Caco-2 (cell line): Measurements from ENCODE around the gene CRYZ. TPM values are rescaled to one million over a fixed set of nuclear protein-coding genes. Genes with fewer than 3 reads are reported as not detected.

ENCODE experiments used
- BruUV-seq: library from RNA; stranded (reverse); fragments of 400-500 nt; replicated peaks from 2 replicates; lab custom pipeline; 2021; lab: Mats Ljungman, UMichigan
- CTCF ChIA-PET: fragments of 300-600 bp; sonication (Branson Sonifier 250); formaldehyde crosslinking; loops from one replicate; lab custom pipeline; 2022; ENCODE audit warnings: antibody characterized with exemption; lab: Charles Lee
- POLR2A ChIA-PET: fragments of 300-600 bp; sonication (Branson Sonifier 250); formaldehyde crosslinking; loops from one replicate; lab custom pipeline; 2022; ENCODE audit warnings: antibody characterized with exemption; lab: Charles Lee
- DNase-seq, 2 experiments: peaks; one replicate each; pipeline versions ENCODE4 v3.0.0 to v3.0.0-alpha.2; 2020 to 2022
- H3K27me3 ChIP-seq: replicated peaks from 2 replicates; pipeline ENCODE4 v1.6.0; 2011; ENCODE audit warnings: low read length; ENCODE audit not compliant: control insufficient read depth, insufficient read depth
- H3K36me3 ChIP-seq: 2 replicates; pipeline ENCODE4 v1.5.1; 2011; ENCODE audit warnings: low read length; ENCODE audit not compliant: control insufficient read depth, insufficient read depth
- H3K4me1 ChIP-seq: fragments of 250-450 bp; sonication (Bioruptor Pico); 2 replicates; pipeline ENCODE4 v1.5.1; 2020; ENCODE audit warnings: mild to moderate bottlenecking
- H3K4me3 ChIP-seq: 2 replicates; pipeline ENCODE4 v1.5.1; 2011; ENCODE audit warnings: low read depth, mild to moderate bottlenecking, control low read depth, low read length
- H3K9me3 ChIP-seq: fragments of 250-450 bp; sonication (Bioruptor Pico); 2 replicates; pipeline ENCODE4 v1.5.1; 2020; ENCODE audit warnings: mild to moderate bottlenecking, moderate library complexity
- H3K27ac Mint-ChIP-seq: one replicate; pipeline ENCODE4 v1.8.0; 2022; ENCODE audit warnings: mixed read lengths; ENCODE audit not compliant: unreplicated experiment
- H3K27me3 Mint-ChIP-seq: one replicate; pipeline ENCODE4 v1.8.0; 2022; ENCODE audit warnings: mixed read lengths; ENCODE audit not compliant: insufficient read depth, unreplicated experiment
- H3K36me3 Mint-ChIP-seq: one replicate; pipeline ENCODE4 v1.8.0; 2022; ENCODE audit warnings: mild to moderate bottlenecking, mixed read lengths; ENCODE audit not compliant: insufficient read depth, unreplicated experiment
- H3K4me1 Mint-ChIP-seq: one replicate; pipeline ENCODE4 v1.8.0; 2022; ENCODE audit warnings: low read depth, mixed read lengths; ENCODE audit not compliant: unreplicated experiment
- H3K4me3 Mint-ChIP-seq: one replicate; pipeline ENCODE4 v1.8.0; 2022; ENCODE audit warnings: mild to moderate bottlenecking, moderate library complexity, mixed read lengths; ENCODE audit not compliant: unreplicated experiment
- H3K9me3 Mint-ChIP-seq: one replicate; pipeline ENCODE4 v1.8.0; 2022; ENCODE audit warnings: mixed read lengths; ENCODE audit not compliant: unreplicated experiment
- intact Hi-C: fragments of 100-400 bp; cut with micrococcal nuclease; formaldehyde crosslinking; loops from one replicate; pipeline ENCODE4 v1.10.0; 2022; ENCODE audit not compliant: unreplicated experiment
- total RNA-seq: library from RNA; stranded (reverse); gene quantifications from 2 replicates; pipeline ENCODE4 v1.2.3, GENCODE V29; 2022
- TF ChIP-seq, protein P1 (sequence below), 2 experiments: fragments of 200-600 bp in 1 of 2; IDR thresholded peaks; 1 replicate in 1 of 2; 2 replicates in 1 of 2; pipeline versions ENCODE4 v1.5.1 to v1.8.0; 2011 to 2022; ENCODE audit warnings: antibody characterized with exemption in 1 of 2, control low read depth in 1 of 2, inconsistent platforms in 1 of 2, low read depth in 1 of 2, low read length in 1 of 2, mild to moderate bottlenecking in 1 of 2, moderate library complexity in 1 of 2; ENCODE audit not compliant: insufficient read depth in 1 of 2, severe bottlenecking in 1 of 2, unreplicated experiment in 1 of 2

Gene CRYZ
- total RNA-seq, 1 experiment from 2014 or later = 54.3 TPM

DNA sequence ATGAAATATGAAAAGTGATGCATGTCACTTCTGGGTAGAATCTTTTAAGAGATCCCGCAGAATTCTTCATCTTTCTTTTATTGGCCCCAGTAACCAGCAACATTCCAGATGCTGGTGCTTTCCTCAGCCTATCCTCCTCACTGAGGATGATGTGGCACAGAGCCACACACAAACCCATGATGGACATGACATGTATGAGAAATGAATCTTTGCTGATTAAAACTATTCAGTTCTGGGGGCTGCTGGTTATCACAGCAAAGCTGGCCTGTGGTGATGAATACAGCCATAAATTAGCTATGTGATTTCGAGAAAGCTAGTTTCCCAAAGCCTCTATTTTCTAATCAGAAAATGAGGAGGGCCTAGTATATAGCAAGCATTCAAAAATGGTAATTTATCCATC, 51.0 kb downstream of the CRYZ start:
- H3K9me3 ChIP-seq = no peaks in the 10 kb centered on the region
- no peak overlapping the region for H3K4me3 Mint-ChIP-seq
- no peaks in the 10 kb centered on the region for H3K36me3 Mint-ChIP-seq
- no peaks in the 10 kb centered on the region for H3K9me3 Mint-ChIP-seq
- no peak overlapping the region for H3K4me3 ChIP-seq
- H3K4me1 ChIP-seq = no peaks in the 10 kb centered on the region
- no peaks in the 10 kb centered on the region for H3K4me1 Mint-ChIP-seq
- POLR2A ChIA-PET = no interaction called here
- TF ChIP-seq, protein P1, sequence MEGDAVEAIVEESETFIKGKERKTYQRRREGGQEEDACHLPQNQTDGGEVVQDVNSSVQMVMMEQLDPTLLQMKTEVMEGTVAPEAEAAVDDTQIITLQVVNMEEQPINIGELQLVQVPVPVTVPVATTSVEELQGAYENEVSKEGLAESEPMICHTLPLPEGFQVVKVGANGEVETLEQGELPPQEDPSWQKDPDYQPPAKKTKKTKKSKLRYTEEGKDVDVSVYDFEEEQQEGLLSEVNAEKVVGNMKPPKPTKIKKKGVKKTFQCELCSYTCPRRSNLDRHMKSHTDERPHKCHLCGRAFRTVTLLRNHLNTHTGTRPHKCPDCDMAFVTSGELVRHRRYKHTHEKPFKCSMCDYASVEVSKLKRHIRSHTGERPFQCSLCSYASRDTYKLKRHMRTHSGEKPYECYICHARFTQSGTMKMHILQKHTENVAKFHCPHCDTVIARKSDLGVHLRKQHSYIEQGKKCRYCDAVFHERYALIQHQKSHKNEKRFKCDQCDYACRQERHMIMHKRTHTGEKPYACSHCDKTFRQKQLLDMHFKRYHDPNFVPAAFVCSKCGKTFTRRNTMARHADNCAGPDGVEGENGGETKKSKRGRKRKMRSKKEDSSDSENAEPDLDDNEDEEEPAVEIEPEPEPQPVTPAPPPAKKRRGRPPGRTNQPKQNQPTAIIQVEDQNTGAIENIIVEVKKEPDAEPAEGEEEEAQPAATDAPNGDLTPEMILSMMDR (IDR thresholded peaks at IDR 0.05; ENCODE audit: insufficient read depth in 1 of 2, low read depth in 1 of 2, low read length in 1 of 2, severe bottlenecking in 1 of 2, unreplicated experiment in 1 of 2) = no peak
- CTCF ChIA-PET = no interaction called here
- no peak for DNase-seq
- H3K27me3 Mint-ChIP-seq = peaks cover 4% of the 10 kb centered on the region
- no TSS peak for BruUV-seq
- intact Hi-C loops = loop anchor here (10.0 kb wide), 1 partner anchor 177 kb away; no protein-coding TSS in a partner anchor
- no peaks in the 10 kb centered on the region for H3K27me3 ChIP-seq
- no peak overlapping the region for H3K27ac Mint-ChIP-seq
- no peaks in the 10 kb centered on the region for H3K36me3 ChIP-seq

DNA sequence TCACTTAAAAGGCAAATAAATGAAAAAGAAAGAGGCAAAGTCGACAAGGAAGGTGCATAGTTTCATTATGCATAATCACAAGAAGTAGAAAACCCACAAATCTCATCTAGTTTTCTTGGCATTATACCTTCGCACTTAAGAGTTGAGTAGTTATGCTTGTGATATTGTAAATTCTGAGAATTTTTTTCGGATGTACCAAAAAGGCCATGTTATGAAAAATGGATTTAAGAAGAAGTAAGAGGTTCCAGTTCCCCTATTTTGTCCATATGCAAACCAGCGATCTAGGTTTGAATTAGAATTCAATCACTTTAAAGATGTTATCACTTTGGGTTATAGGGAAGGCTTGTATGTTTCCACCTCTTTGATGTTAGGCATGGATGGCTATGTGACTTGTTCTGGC, 51.4 kb downstream of the CRYZ start:
- Histone ChIP-seq H3K9me3 (no peaks in the 10 kb centered on the region), H3K4me1 (no peaks in the 10 kb centered on the region), H3K27me3 (no peaks in the 10 kb centered on the region), H3K4me3 (no peak overlapping the region), H3K36me3 (no peaks in the 10 kb centered on the region)
- ChIA-PET CTCF (no interaction called here), POLR2A (no interaction called here)
- H3K4me1 Mint-ChIP-seq = no peaks in the 10 kb centered on the region
- TF ChIP-seq, protein P1 (IDR thresholded peaks at IDR 0.05; ENCODE audit: insufficient read depth in 1 of 2, low read depth in 1 of 2, low read length in 1 of 2, severe bottlenecking in 1 of 2, unreplicated experiment in 1 of 2) = no peak
- no peak overlapping the region for H3K27ac Mint-ChIP-seq
- no peaks in the 10 kb centered on the region for H3K9me3 Mint-ChIP-seq
- intact Hi-C loops = loop anchor here (10.0 kb wide), 1 partner anchor 177 kb away; no protein-coding TSS in a partner anchor
- peaks cover 4% of the 10 kb centered on the region for H3K27me3 Mint-ChIP-seq
- H3K36me3 Mint-ChIP-seq = no peaks in the 10 kb centered on the region
- no TSS peak for BruUV-seq
- no peak overlapping the region for H3K4me3 Mint-ChIP-seq
- DNase-seq = no peak

DNA sequence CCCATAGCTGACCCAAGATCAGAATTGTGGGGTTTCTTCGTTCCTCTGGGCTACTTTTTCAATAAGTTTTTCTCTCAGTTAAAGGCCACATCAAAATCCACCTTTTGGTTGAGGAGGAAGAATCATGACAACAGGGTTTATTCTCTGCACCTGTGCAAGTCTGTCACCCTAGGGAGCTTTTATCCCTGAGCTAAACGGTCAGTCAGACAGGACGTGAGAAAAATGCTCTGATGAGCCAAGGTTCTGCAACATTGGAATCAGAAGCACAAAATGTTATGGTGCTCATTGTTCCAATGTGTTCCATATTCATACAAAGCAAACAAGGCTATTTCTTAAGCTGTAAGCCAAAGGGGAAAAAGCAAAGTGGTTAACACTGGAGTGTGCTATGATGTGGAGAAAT, 51.8 kb downstream of the CRYZ start:
- Histone ChIP-seq H3K27me3 (no peaks in the 10 kb centered on the region), H3K4me1 (no peaks in the 10 kb centered on the region), H3K36me3 (no peaks in the 10 kb centered on the region), H3K4me3 (no peak overlapping the region), H3K9me3 (no peaks in the 10 kb centered on the region)
- no peaks in the 10 kb centered on the region for H3K36me3 Mint-ChIP-seq
- peaks cover 4% of the 10 kb centered on the region for H3K27me3 Mint-ChIP-seq
- TF ChIP-seq, protein P1 (IDR thresholded peaks at IDR 0.05; ENCODE audit: insufficient read depth in 1 of 2, low read depth in 1 of 2, low read length in 1 of 2, severe bottlenecking in 1 of 2, unreplicated experiment in 1 of 2) = no peak
- H3K4me3 Mint-ChIP-seq = no peak overlapping the region
- H3K27ac Mint-ChIP-seq = no peak overlapping the region
- no TSS peak for BruUV-seq
- H3K4me1 Mint-ChIP-seq = no peaks in the 10 kb centered on the region
- DNase-seq = no peak
- POLR2A ChIA-PET = no interaction called here
- no peaks in the 10 kb centered on the region for H3K9me3 Mint-ChIP-seq
- CTCF ChIA-PET = no interaction called here
- intact Hi-C loops = loop anchor here (10.0 kb wide), 1 partner anchor 176 kb away; no protein-coding TSS in a partner anchor
